Endometrial microvascular endothelial cells (primary cell): ENCODE results near the gene LTF. TPM values are rescaled to one million over a fixed set of nuclear protein-coding genes. Genes with fewer than 3 reads are reported as not detected.

ENCODE experiments used
- in situ Hi-C: cut with HindIII; loops from 2 replicates; pipeline ENCODE4 v1.10.0; 2017; ENCODE audit warnings: low sequenced_read_pairs, low pct_unique_long_range_greater_than_20kb; ENCODE audit errors: inconsistent ontology term
- total RNA-seq: library from RNA; depleted of rRNA; stranded (reverse); fragments of >200 nt; gene quantifications from one replicate; pipeline ENCODE4 v1.2.3, GENCODE V29; 2015; ENCODE audit errors: inconsistent ontology term

The LTF gene
- total RNA-seq, 1 donor from 2014 or later = 0.65 TPM

GRCh38 chr3:46477145-46477544 lies 12.4 kb upstream of the LTF start:
- in situ Hi-C loops = no loop called here

DNA sequence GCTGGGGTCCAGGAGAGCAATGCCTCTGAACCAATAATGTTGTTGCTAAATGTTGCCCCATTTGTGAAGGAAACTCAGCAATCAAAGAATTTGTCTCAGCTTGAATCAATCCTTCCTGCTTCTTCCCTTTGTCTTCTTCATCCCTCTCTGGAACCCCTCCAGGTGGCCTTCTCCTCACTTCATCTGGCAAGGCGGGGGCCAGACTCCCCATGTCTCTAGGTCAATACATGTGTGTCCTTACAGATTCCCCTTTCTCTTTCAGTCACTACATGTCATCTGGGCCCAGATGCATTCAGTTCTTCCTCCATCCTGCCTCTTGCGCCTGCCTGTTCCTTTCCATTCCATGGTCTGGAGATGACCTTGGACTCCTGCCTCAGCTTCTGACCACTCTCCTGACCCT lies 8.0 kb upstream of the LTF start:
- in situ Hi-C loops = no loop called here

DNA sequence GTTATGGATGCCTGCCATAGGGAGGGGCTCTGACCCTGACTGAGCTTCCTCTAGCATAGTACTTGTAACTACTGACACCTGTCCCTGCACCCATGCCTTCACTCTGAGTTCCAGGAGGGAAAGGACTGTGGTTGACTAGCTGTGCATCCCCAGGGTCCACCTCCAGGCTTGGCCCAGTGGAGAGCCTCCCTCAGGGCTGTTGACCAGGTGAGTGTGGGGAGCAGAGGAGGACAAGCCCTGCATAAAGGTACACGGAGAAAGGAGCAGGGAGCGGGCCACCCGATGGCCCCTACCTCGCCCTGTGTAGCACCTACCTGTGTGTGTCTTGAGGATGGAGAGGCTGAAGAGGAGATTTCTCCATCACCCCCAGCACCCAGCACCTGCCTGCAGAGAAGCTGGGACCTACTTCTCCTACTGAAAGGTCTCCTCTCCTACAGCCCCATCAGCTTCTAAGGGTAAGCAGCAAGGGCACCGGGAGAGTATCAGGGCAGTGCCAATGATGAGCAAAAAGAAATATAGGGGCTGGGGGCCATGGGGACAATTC lies 6.7 kb upstream of the LTF start:
- in situ Hi-C loops = no loop called here

DNA sequence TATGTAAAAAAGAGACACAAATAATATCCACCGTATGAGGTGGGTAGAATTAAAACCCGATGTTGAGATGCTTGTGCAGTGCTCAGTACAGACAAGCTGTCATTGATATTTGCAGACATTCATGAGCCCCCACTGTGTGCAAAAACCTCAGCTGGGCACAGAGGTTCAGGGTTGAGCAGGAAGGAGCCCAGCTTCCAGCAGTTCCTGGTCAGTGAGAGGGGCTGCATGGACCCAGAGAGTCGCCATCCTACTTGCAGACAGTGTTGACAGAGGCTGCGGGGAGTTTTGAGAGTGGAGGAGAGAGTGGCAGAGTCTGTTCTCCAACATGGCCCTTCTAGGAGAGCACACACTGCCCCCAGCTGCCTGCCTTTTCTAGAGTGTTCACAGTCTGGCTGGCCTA lies 6.1 kb upstream of the LTF start:
- in situ Hi-C loops = no loop called here

GRCh38 chr3:46469680-46470357 lies 5.1 kb upstream of the LTF start:
- in situ Hi-C loops = no loop called here

DNA sequence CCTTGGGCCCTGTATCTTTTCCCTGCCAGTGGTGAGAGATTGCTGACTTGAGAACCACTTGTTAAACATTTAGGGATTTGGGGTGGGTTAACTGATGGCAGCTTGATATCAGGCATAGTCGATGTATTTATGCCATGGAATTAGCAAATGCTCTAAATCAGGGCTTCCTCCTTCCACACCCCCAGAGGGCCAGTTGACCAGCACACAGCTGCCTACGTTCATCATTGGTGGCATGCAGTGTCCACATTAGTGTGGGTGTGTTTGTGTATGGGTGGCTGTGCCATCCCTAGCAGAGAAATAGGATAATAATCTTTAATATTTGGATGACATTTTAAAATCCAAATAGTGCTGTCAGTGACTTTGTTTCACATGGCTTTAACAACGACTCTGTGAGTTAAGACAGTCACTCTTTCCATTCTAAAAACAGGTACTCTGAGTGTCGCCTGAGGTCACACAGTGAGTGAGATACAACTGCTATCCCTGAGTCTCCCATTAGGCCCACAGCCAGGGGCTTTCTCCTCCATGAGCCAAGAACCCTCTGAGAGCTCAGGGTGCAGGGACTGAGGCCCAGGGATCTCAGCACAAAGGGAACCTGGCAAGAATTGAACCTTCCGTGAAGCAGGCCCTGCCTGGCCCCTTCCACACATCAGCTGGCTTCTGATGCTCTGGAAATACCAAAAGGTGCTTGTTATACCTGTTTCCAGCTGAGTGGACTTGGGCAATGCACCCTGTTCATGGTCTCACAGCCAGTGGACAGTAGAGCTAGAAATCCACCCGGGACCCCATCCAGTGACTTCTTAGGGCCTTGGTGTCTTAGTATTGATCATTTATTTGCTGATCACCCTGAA lies 4.3 kb upstream of the LTF start:
- in situ Hi-C loops = no loop called here

DNA sequence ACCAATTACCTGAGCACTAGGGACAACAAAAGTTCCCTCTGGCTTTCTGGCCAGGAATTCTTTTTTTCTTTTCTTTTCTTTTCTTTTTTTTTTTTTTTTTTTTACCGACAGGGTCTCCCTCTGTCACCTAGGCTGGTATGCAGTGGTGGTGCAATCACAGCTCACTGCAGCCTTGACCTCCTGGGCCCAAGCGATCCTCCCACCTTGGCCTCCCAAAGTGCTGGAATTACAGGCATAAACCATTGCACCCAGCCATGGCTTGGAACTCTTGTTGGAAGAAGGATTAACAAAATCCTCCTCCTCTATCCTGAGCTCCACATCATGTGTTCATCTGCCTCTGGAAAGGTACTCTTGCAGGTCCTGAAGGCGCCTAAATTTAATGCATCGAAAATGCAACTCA lies 2.9 kb upstream of the LTF start:
- in situ Hi-C loops = no loop called here

DNA sequence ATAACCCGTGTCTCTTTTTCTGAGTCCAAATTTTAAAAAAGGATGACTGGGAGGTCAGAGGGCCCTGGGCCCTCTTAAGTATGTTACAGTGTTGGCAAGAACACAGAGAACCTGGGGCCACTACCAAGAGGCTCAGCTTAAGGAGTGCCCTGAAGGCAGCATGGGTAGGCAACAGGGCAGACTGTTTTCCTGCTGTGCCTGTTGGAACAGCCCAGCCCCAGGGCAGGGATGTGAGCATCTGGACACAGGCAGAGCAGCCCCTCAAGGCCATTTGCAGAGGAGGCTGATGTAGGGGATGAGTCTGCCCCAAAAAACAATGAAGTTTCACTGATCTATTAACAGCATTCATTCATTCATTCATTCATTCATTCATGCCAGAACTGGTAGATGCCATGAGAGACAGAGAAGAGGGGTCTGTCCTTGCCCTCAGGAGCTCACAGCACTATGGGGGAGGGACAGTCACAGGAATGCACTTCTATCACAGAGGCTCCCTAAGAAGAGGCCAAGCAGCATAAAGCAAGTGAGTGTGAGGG lies 2.2 kb upstream of the LTF start:
- in situ Hi-C loops = no loop called here

GRCh38 chr3:46466273-46466672 lies 1.6 kb upstream of the LTF start:
- in situ Hi-C loops = no loop called here

- in situ Hi-C loops = no loop called here
Measured at GRCh38 chr3:46465196-46465520, 453 bp upstream of the LTF start.

DNA sequence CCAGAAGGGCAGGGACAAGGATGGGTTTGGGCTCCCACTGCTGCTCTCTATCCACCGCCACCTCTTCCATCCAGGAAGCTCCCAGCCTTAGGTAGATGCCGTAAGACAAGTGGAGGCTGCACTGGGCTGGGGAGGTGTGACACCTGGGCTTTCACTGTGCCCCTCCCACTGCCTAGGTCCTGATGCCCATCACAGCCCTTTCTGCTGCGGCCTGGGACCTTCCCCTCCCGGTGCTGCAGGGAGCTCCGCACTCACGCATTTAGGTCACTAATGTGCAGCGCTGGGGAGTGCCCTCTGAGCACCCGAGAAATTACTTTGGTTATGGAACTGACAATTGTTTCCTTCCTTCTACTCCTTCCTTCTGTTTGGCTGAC lies 850 bp downstream of the LTF start:
- in situ Hi-C loops = no loop called here

DNA sequence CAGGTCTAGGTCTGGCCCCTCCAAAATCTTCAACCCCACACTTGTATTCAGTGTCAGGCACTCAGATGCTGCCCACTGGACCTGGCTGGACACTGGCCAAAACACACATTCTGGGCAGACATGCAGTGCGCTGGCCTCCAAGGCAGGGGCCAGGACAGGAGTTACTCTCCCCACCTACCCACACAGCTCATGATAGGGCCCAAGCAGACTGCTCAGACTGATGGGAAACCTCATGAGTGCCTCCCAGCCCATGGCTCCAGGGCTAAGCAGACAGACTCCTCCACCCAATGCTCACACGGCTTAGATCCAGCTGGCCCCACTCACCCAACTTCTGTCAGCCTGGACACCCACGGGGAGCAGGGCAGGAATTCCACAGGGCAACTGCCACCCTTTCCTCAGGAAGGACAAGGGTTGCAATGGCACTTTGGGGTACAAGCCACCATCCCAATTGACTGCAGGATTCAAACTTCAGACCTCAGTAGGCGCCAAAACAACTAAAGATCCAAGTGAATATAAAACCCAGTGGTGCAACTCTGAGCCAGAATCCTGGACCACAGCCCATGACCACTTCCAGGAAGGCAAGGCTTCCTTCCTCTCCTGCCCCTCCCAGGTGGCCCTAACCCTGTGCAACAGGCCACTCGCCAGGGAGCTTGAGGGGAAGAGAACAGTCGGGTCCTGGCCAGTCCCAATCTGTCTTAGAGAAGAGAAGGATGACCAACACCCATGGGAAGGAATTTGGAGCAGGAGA lies 1.4 kb downstream of the LTF start:
- in situ Hi-C loops = no loop called here

- in situ Hi-C loops = no loop called here
Measured at GRCh38 chr3:46462511-46462910, 2.2 kb downstream of the LTF start.

DNA sequence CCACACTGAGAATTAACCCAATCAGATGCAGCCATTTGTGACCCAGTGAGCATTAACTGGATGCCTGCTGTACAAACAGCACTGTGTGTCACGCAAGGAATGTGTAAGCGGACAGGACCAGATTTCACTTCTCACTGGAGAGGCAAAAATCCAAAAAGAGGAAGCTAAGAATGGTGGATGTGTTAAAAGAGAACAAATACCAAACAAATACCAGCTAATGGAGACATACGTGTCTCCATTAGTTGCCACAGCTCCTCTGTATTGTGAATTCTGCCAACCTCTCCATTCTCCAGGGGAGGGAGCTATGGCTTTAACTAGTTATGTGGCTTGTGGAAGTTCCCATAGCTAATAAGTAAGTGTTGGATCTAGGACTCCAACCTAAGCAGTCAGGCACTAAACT lies 2.6 kb downstream of the LTF start:
- in situ Hi-C loops = no loop called here

GRCh38 chr3:46460051-46460450 lies 4.7 kb downstream of the LTF start:
- in situ Hi-C loops = no loop called here

DNA sequence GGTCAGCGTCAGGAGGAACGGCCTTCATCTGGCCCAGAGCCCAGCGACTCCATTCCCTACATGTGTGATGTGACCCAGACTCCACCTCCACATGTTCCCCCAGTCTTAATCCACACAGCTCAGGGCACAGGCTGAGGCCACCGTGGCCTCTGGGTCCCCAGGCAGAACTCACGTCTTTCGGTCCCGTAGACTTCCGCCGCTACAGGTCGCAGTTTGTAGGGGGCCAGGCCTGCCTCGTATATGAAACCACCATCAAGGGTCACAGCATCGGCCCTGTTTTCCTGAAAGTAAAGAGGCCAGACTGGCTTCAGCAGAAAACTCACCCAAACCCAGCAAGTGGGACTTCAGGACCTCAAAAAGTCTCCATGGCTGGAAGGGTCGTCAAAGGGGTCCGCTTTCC lies 8.6 kb downstream of the LTF start:
- in situ Hi-C loops = no loop called here

- in situ Hi-C loops = no loop called here
Measured at GRCh38 chr3:46455231-46456115, 9.2 kb downstream of the LTF start.

DNA sequence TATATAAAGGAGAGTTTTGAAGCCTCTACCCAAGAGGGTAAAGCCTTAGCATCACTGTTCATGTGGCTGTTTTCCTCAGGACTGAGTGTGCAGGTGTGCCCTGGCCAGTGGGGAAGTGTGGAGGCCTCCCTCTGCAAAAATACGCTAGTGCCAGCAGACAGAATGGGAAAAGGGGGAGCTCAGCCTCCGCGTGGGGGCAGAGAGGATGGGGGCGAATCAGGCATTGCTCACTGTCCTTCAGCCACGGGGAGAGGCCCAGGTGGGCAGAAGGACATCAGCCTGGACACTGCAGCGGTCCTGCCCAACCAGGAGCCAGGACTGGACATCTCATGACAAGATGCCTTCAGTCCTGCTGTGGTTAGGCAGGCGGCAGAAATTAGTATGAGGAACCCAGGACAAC lies 10.1 kb downstream of the LTF start:
- in situ Hi-C loops = no loop called here

DNA sequence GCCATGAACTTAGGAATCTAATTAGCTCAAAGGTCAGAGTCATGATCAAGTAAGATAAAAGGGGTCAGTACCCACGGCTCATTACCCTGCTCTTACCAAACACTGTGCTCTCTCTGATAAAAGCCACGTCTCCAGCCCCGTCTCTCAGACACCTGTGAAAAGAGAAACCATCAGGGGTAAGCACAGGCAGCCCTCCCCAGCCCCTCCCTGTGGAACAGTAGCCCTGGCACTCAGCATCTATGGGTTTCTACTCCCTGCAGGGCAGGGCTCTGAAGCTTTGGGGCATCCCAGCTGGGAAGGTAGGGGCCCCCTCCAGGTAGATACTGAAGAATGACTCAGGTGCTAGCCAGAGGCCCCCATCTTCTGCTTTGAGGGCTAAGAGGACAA lies 10.5 kb downstream of the LTF start:
- in situ Hi-C loops = no loop called here
